HG02763 (cell line): Measurements from ENCODE around the gene SMIM43.
"Not testable (repeated sequence)": the region's sequence is repeated elsewhere in the genome, so short reads cannot be mapped to it uniquely, and the experiment has no call there.

Source experiments
- ATAC-seq: cut with Tn5 transposase; IDR thresholded peaks from one replicate; pipeline ENCODE4 v1.9.1; 2021; ENCODE audit warnings: mild to moderate bottlenecking, moderate library complexity; ENCODE audit not compliant: unreplicated experiment

SMIM43 gene

GRCh38 chr4:121737846-121738554, 27.0 kb downstream of the SMIM43 start:
- ATAC-seq = no peak

GRCh38 chr4:121736735-121737351, 28.1 kb downstream of the SMIM43 start:
- ATAC-seq = no peak

DNA sequence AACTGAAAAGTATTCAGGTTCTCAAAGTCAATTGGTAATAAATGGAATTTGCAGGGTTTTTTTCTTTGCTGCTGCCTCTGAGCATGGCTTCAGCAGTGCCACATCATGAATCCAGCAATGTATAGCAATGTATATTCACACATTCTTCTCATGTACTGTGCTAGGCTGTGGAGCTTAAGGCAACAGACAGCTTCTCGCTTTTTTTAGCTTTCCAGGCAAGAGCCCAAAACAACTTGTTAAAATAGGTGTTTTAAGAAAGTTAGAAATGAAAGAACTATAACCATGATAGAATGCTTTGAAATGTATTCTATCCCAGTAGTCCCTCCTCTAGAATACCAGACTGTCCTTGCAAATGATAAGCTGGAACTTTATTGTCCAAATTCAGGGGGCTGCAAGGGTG, 30.4 kb downstream of the SMIM43 start:
- no peak for ATAC-seq

DNA sequence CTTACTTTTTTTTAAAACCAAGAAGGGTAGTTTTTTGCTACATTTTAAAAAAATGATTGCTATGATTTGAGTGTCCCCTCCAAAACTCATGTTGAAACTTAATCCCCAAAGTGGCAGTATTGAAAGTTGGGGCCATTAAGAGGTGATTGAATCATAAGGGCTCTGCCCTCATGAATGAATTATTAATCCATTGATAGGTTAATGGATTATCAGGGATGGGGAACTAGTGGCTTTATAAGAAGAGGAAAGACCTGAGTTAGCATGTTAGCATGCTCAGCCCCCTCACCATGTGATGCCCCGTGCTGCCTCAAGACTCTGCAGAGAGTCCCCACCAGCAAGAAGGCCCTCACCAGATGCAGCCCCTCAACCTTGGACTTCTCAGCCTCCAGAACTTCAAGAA, 31.0 kb downstream of the SMIM43 start:
- ATAC-seq = no peak

- ATAC-seq = not testable (repeated sequence)
Measured at GRCh38 chr4:121729753-121730152, 35.2 kb downstream of the SMIM43 start.

DNA sequence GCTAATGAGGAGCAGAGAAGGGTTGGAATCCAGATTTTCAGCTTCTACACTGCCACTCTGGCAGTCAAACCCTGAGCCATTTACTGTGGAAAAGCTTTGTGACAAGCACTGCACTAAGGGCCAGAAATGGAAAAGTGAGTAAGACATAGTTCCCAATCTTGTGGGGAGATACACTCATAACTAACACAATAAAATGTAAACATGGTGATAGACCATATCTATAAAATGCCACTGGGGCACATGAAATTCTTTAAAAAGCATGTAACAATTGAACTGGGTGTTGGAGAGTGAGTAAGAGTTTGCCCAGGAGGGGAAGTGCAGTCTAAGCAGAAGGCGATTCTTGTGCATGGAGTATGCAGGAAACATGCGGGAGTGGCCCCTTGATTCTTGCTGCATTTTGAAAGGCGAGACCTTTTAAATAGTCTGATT, 36.2 kb downstream of the SMIM43 start:
- ATAC-seq = no peak

GRCh38 chr4:121728066-121728465, 36.9 kb downstream of the SMIM43 start:
- ATAC-seq = no peak

GRCh38 chr4:121726642-121727268, 38.2 kb downstream of the SMIM43 start:
- ATAC-seq = peak; percentile 98

GRCh38 chr4:121724671-121725070, 40.3 kb downstream of the SMIM43 start:
- ATAC-seq = no peak

DNA sequence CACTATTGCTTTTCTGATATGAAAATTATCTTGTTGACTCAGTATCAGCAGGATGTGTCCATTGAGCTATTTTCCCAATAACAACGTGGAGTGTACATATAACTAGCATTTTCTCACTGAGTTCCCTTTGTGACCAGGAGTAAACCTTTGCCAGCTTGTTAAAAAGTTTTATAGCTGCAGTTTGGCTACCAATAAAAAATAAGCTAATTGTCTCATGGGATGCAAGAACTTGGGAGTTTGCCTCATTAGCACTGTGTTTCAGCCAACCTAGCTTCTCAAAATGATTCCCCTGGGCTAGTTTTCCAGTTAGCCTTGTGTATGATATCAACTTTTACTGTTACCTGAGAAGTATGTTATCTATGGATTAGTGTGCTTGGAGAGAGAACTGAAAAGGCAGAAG, 43.3 kb downstream of the SMIM43 start:
- ATAC-seq = no peak

GRCh38 chr4:121720109-121720508, 44.9 kb downstream of the SMIM43 start:
- no peak for ATAC-seq

- ATAC-seq = no peak
Measured at GRCh38 chr4:121717680-121718237, 47.2 kb downstream of the SMIM43 start.

GRCh38 chr4:121714548-121714947, 50.4 kb downstream of the SMIM43 start:
- no peak for ATAC-seq

DNA sequence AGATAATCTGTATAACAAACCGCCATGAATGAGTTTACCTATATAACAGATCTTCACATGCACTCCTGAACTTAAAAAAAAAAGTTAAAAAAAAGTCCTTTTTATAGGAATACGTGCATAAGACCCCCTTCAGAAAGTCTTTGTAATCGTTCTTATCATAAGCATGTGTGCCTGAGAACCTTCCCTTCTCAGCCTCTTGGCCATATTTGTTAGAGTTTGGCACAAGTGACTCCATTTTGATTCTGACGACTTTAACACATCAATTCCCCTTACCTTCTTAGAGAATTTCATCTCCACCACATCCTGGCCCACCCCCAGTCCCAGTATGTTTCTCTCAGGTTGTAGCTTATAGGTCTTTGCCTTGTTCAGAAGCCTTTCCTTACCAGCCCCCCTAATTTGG, 52.2 kb downstream of the SMIM43 start:
- ATAC-seq = no peak

- no peak for ATAC-seq
Measured at GRCh38 chr4:121712001-121712651, 52.8 kb downstream of the SMIM43 start.

GRCh38 chr4:121711263-121712000, 53.5 kb downstream of the SMIM43 start:
- ATAC-seq = peak; percentile 93

- ATAC-seq = no peak
Measured at GRCh38 chr4:121709766-121710405, 55.1 kb downstream of the SMIM43 start.
